HEK293 (cell line): ENCODE measurements around the gene ELAVL1.

Source experiments
- CTCF ChIA-PET: fragments of 350-600 bp; formaldehyde crosslinking; extraction: SDS; loops from one replicate; lab custom pipeline; 2021; ENCODE audit warnings: antibody characterized with exemption; lab: Yijun Ruan, JAX
- POLR2A ChIA-PET: fragments of 300-600 bp; formaldehyde crosslinking; extraction: SDS; loops from one replicate; lab custom pipeline; 2020; ENCODE audit warnings: antibody characterized with exemption, inconsistent platforms; lab: Yijun Ruan, JAX
- H3K27ac ChIP-seq: fragments of 200-500 bp; sonication (Bioruptor generic); 2 replicates; pipeline ENCODE4 v1.5.1; 2014; ENCODE audit warnings: low read depth, low read length, control low read depth, inconsistent platforms; ENCODE audit errors: extremely low read depth
- H3K36me3 ChIP-seq, 2 experiments: fragments of 200-500 bp in 1 of 2; sonication (Bioruptor generic) in 1 of 2; 1 replicate in 1 of 2; 2 replicates in 1 of 2; pipeline ENCODE4 v1.5.1; 2014 to 2017; ENCODE audit warnings: inconsistent platforms in 2 of 2, low read length in 2 of 2; ENCODE audit not compliant: control insufficient read depth in 2 of 2, insufficient read depth in 1 of 2
- H3K4me1 ChIP-seq: fragments of 200-500 bp; sonication (Bioruptor generic); 2 replicates; pipeline ENCODE4 v1.5.1; 2014; ENCODE audit warnings: mild to moderate bottlenecking, low read length, inconsistent platforms; ENCODE audit not compliant: control insufficient read depth, insufficient read depth
- H3K4me3 ChIP-seq: 2 replicates; pipeline ENCODE4 v1.5.1; 2011; ENCODE audit warnings: low read depth, mild to moderate bottlenecking, control low read depth, low read length, moderate library complexity
- H3K9me3 ChIP-seq: fragments of 200-500 bp; sonication (Bioruptor generic); 2 replicates; pipeline ENCODE4 v1.5.1; 2014; ENCODE audit warnings: low read depth, low read length, inconsistent platforms; ENCODE audit not compliant: control insufficient read depth, insufficient read depth
- OSR2 ChIP-seq: fragments of 450-650 bp; formaldehyde crosslinking; IDR thresholded peaks from 2 replicates; pipeline ENCODE4 v1.5.1; 2016; ENCODE audit warnings: missing biosample characterization, missing genetic modification characterization
- PRDM1 ChIP-seq: fragments of 450-650 bp; formaldehyde crosslinking; IDR thresholded peaks from 2 replicates; pipeline ENCODE4; 2016; ENCODE audit warnings: missing biosample characterization, missing genetic modification characterization
- SCRT2 ChIP-seq: fragments of 450-650 bp; formaldehyde crosslinking; IDR thresholded peaks from 2 replicates; pipeline ENCODE4 v1.5.1; 2016; ENCODE audit warnings: missing biosample characterization, missing genetic modification characterization
- WT1 ChIP-seq: fragments of 450-650 bp; formaldehyde crosslinking; IDR thresholded peaks from 2 replicates; pipeline ENCODE4 v1.5.1; 2016; ENCODE audit warnings: missing biosample characterization, missing genetic modification characterization
- ZIC2 ChIP-seq: fragments of 450-650 bp; formaldehyde crosslinking; IDR thresholded peaks from 2 replicates; pipeline ENCODE4 v1.5.1; 2016; ENCODE audit warnings: missing biosample characterization, missing genetic modification characterization
- ZNF121 ChIP-seq: fragments of 450-650 bp; formaldehyde crosslinking; IDR thresholded peaks from 2 replicates; pipeline ENCODE4 v1.5.1; 2016; ENCODE audit warnings: missing biosample characterization, missing genetic modification characterization
- ZNF2 ChIP-seq: fragments of 450-650 bp; formaldehyde crosslinking; IDR thresholded peaks from 2 replicates; pipeline ENCODE4 v1.5.1; 2016; ENCODE audit warnings: missing biosample characterization, missing genetic modification characterization
- ZNF335 ChIP-seq: fragments of 450-650 bp; formaldehyde crosslinking; conservative IDR thresholded peaks from 2 replicates; pipeline ENCODE4 v1.5.1; 2016; ENCODE audit warnings: missing biosample characterization, missing genetic modification characterization
- ZNF366 ChIP-seq: fragments of 450-650 bp; formaldehyde crosslinking; conservative IDR thresholded peaks from 2 replicates; pipeline ENCODE4 v1.5.1; 2016; ENCODE audit warnings: missing biosample characterization, missing genetic modification characterization
- ZNF670 ChIP-seq: fragments of 450-650 bp; formaldehyde crosslinking; IDR thresholded peaks from 2 replicates; pipeline ENCODE4 v1.5.1; 2016; ENCODE audit warnings: missing biosample characterization, missing genetic modification characterization, low read depth
- TF ChIP-seq, protein P1 (sequence below): fragments of 450-650 bp; formaldehyde crosslinking; IDR thresholded peaks from 2 replicates; pipeline ENCODE4 v1.5.1; 2016; ENCODE audit warnings: missing biosample characterization, missing genetic modification characterization

ELAVL1 gene

GRCh38 chr19:7999376-7999775 is 6.1 kb downstream of the ELAVL1 start:
- Histone ChIP-seq H3K36me3 (peaks cover 0 to 26% of the 10 kb centered on the region in 2 experiments; a peak in 2 of 3 replicates), H3K4me3 (no peak overlapping the region), H3K4me1 (peaks cover 25% of the 10 kb centered on the region), H3K27ac (no peak overlapping the region), H3K9me3 (no peaks in the 10 kb centered on the region)
- TF ChIP-seq, protein P1, sequence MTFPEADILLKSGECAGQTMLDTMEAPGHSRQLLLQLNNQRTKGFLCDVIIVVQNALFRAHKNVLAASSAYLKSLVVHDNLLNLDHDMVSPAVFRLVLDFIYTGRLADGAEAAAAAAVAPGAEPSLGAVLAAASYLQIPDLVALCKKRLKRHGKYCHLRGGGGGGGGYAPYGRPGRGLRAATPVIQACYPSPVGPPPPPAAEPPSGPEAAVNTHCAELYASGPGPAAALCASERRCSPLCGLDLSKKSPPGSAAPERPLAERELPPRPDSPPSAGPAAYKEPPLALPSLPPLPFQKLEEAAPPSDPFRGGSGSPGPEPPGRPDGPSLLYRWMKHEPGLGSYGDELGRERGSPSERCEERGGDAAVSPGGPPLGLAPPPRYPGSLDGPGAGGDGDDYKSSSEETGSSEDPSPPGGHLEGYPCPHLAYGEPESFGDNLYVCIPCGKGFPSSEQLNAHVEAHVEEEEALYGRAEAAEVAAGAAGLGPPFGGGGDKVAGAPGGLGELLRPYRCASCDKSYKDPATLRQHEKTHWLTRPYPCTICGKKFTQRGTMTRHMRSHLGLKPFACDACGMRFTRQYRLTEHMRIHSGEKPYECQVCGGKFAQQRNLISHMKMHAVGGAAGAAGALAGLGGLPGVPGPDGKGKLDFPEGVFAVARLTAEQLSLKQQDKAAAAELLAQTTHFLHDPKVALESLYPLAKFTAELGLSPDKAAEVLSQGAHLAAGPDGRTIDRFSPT = no peak
- POLR2A ChIA-PET = no interaction called here
- CTCF ChIA-PET = interaction anchor here (1.0 kb wide), 1 partner anchor 55 kb away, joined by 3 read pairs; no protein-coding TSS in a partner anchor

DNA sequence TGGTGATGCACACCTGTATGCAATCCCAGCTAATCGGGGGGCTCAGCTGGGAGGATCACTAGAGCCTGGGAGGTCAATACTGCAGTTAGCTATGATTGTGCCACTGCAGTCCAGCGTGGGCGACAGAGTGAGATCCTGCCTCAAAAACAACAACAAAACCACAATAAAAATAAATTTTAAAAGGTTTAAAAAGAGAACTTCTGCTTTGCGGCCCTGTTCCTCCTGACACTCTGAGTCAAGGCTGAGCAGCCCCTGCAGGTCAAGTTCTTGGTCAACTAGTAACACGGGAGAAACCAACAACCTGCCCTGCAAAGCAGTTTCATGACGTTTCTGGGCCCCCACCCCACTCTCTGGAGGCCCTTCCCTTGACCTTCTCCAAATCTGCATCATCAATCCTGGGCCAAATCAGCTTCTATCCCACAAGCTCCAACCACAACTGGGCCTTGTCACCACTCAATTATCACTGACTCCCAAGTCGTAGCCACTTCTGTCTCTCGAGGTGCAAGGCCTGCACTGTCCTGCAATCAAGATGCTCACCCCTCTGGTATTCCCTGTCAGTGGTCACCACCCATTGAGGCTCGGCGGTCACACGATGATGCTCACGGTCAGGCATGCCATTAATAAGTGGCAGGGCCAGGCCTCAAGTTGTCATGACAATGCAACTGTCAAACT is 7.5 kb downstream of the ELAVL1 start:
- CTCF ChIA-PET = interaction anchor here (0.6 kb wide), 2 partner anchors 263 to 601 kb away, joined by 3 to 4 read pairs; no protein-coding TSS in a partner anchor
- H3K27ac ChIP-seq = no peak overlapping the region

DNA sequence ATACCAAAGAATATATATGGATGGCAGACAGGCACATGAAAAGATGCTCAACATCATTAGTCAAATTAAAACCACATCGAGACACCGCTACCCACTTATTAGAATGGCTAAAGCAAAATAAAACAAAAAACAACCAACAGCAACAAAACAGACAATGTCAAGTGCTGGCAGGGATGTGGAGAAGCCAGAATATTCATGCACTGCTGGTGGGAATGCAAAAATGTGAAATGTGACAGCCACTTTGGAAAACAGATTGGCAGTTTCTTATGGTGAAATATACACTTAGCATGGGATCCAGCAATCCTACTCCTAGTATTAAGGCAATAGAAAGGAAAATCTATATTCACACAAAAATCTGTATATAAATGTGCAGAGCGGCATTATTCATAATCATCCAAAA is 8.6 kb downstream of the ELAVL1 start:
- no peaks in the 10 kb centered on the region for H3K9me3 ChIP-seq
- H3K36me3 ChIP-seq = peaks cover 2 to 42% of the 10 kb centered on the region in 2 experiments; a peak in 2 of 3 replicates
- H3K4me3 ChIP-seq = no peak overlapping the region
- TF ChIP-seq ZNF670 (tag by site-specific recombination) = no peak
- no peak for TF ChIP-seq SCRT2
- H3K27ac ChIP-seq = no peak overlapping the region
- peaks cover 19% of the 10 kb centered on the region for H3K4me1 ChIP-seq
- POLR2A ChIA-PET = no interaction called here
- CTCF ChIA-PET = interaction anchor here (1.9 kb wide), 2 partner anchors 26 to 53 kb away, joined by 5 to 9 read pairs; no protein-coding TSS in a partner anchor

More for the DNA sequence above, 7.5 kb downstream of the ELAVL1 start:
- Histone ChIP-seq H3K36me3 (peaks cover 0 to 32% of the 10 kb centered on the region in 2 experiments; a peak in 2 of 3 replicates), H3K9me3 (no peaks in the 10 kb centered on the region), H3K4me3 (no peak overlapping the region), H3K4me1 (peaks cover 26% of the 10 kb centered on the region)
- TF ChIP-seq OSR2 = no peak
- TF ChIP-seq ZIC2 (tag by site-specific recombination) = 0 out of 2 replicates have a peak, but pooled peaks have one; percentile 18
- POLR2A ChIA-PET = no interaction called here

GRCh38 chr19:7995810-7996158 is 9.7 kb downstream of the ELAVL1 start:
- CTCF ChIA-PET = interaction anchor here (0.5 to 1.9 kb wide), 5 partner anchors 19 to 604 kb away, joined by 3 to 9 read pairs (median 3); no protein-coding TSS in a partner anchor
- no peak overlapping the region for H3K27ac ChIP-seq
- no peaks in the 10 kb centered on the region for H3K9me3 ChIP-seq
- no peak for TF ChIP-seq PRDM1 (tag by site-specific recombination)
- TF ChIP-seq ZNF2 (tag by site-specific recombination) = no peak
- 0 out of 2 replicates have a peak, but pooled peaks have one; percentile 36 for TF ChIP-seq ZNF121 (tag by site-specific recombination)
- POLR2A ChIA-PET = interaction anchor here (0.8 kb wide), 1 partner anchor 9 kb away, joined by 4 read pairs; no protein-coding TSS in a partner anchor
- H3K4me3 ChIP-seq = no peak overlapping the region
- H3K4me1 ChIP-seq = peaks cover 17% of the 10 kb centered on the region
- H3K36me3 ChIP-seq = peaks cover 12 to 41% of the 10 kb centered on the region in 2 experiments

DNA sequence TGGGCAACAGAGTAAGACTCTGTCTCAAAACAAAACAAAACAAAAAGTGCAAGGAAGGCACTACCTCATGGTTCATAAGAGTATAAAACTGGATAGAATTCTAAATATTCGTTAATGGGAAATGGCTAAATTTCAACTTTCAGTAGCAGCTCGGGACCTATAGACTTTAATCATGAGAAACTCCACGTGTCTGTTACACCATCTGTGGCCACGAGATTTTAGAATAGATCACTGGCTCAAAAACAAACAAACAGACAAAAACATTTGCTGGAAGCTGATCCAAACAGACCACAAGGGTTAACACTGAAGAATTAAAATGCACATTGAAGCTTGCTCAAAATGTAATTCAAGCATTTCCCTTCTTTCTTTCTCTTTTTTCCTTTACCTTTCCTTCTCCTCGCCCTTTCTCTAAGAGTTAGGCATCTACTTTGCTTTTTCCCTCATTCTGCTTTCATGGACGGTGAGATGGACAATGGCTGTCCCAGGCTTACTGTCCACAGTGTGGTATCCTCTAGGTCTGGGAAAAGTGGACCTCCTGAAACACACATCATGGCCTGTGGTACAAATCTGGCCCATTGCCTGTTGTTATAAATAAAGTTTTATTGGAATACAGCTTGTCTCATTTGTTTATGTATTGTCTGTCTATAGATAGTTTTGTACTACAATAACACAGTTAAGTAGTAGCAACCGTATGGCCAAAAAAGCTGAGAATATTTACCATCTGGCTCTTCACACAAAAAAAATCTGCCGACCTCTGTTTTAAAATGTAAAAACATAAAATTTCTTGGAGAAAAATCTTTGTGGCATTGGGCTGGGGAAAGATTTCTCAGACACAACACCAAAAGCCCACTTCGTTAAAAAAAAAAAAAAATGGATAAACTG is 10.3 kb downstream of the ELAVL1 start:
- POLR2A ChIA-PET = interaction anchor here (0.8 kb wide), 1 partner anchor 9 kb away, joined by 4 read pairs; no protein-coding TSS in a partner anchor
- peaks cover 17% of the 10 kb centered on the region for H3K4me1 ChIP-seq
- CTCF ChIA-PET = interaction anchor here (0.8 to 1.9 kb wide), 3 partner anchors 10 to 51 kb away, joined by 3 to 9 read pairs (median 5); no protein-coding TSS in a partner anchor
- no peak overlapping the region for H3K27ac ChIP-seq
- peaks cover 18 to 41% of the 10 kb centered on the region in 2 experiments for H3K36me3 ChIP-seq
- no peak overlapping the region for H3K4me3 ChIP-seq
- no peaks in the 10 kb centered on the region for H3K9me3 ChIP-seq
- TF ChIP-seq ZNF366 (tag by site-specific recombination) = peak; percentile 40
- peak; percentile 90 for TF ChIP-seq PRDM1 (tag by site-specific recombination)
- 0 out of 2 replicates have a peak, but pooled peaks have one; percentile 13 for TF ChIP-seq ZNF335 (tag by site-specific recombination)
- no peak for TF ChIP-seq WT1 (tag by site-specific recombination)
- TF ChIP-seq, all 188 proteins: peak for 3
